Kidney (tissue), 14 donors: ENCODE results near the gene DUSP6. TPM values are rescaled to one million over a fixed set of nuclear protein-coding genes. Genes with fewer than 3 reads are reported as not detected.

ENCODE experiments used
- DNase-seq, 5 donors: peaks; one replicate each; pipeline ENCODE4 v3.0.0-alpha.2; 2013 to 2020
- FAIRE-seq: peaks from 2 replicates; lab custom pipeline; 2012; peaks lifted over from hg19 to GRCh38; lab: Jason Lieb, UNC
- H3K27ac ChIP-seq, 2 donors: one replicate each; pipeline ENCODE4 v1.7.0; 2013; ENCODE audit warnings: low read depth in 2 of 2, low read length in 2 of 2, inconsistent platforms in 1 of 2
- H3K27me3 ChIP-seq: one replicate; pipeline ENCODE4 v1.7.1; 2013; ENCODE audit warnings: low read length, inconsistent platforms; ENCODE audit not compliant: control insufficient read depth, insufficient read depth
- H3K36me3 ChIP-seq, 3 donors: one replicate each; pipeline versions ENCODE4 v1.7.0 to v1.7.1; 2013; ENCODE audit warnings: low read length in 3 of 3, control low read depth in 1 of 3, inconsistent platforms in 1 of 3; ENCODE audit not compliant: insufficient read depth in 3 of 3, control insufficient read depth in 2 of 3
- H3K4me1 ChIP-seq, 3 donors: one replicate each; pipeline versions ENCODE4 v1.7.0 to v1.7.1; 2013; ENCODE audit warnings: low read length in 3 of 3, inconsistent platforms in 1 of 3, low read depth in 1 of 3; ENCODE audit not compliant: control insufficient read depth in 2 of 3, insufficient read depth in 2 of 3
- H3K4me3 ChIP-seq, 3 donors: one replicate each; pipeline versions ENCODE4 v1.7.0 to v1.8.1; 2013; ENCODE audit warnings: low read length in 3 of 3, control low read depth in 1 of 3, inconsistent platforms in 1 of 3
- H3K9ac ChIP-seq, 3 donors: one replicate each; pipeline versions ENCODE4 v1.7.0 to v1.7.1; 2013; ENCODE audit warnings: low read length in 3 of 3, control low read depth in 1 of 3, inconsistent platforms in 1 of 3
- H3K9me3 ChIP-seq, 3 donors: one replicate each; pipeline versions ENCODE4 v1.7.0 to v1.7.1; 2013; ENCODE audit warnings: low read length in 3 of 3, control low read depth in 1 of 3, inconsistent platforms in 1 of 3; ENCODE audit not compliant: control insufficient read depth in 2 of 3, insufficient read depth in 1 of 3
- intact Hi-C: fragments of 100-400 bp; cut with DNase I; formaldehyde crosslinking; loops from one replicate; pipeline ENCODE4 v1.11.1; 2022
- polyA plus RNA-seq: library from polyadenylated mRNA; stranded (reverse); fragments of 350-450 nt; fragmentation: Illumina TruSeq; extraction: RNeasy Lipid Tissue Mini Kit (QIAGEN cat#74804); gene quantifications from one replicate; pipeline ENCODE4 v1.2.3, GENCODE V29; 2014; ENCODE audit warnings: low read depth, low replicate concordance; ENCODE audit not compliant: insufficient read depth
- total RNA-seq: library from RNA; stranded (reverse); fragmentation: NEBNext Ultra II Directional; extraction: Animal tissue kit (Norgen Biotek cat#: 25700); gene quantifications from one replicate; pipeline ENCODE4 v1.2.1, GENCODE V29; 2021
- TF ChIP-seq, protein P1 (sequence below): IDR thresholded peaks from 3 replicates; pipeline ENCODE4 v1.5.1; 2012; ENCODE audit warnings: mild to moderate bottlenecking, moderate library complexity, borderline replicate concordance; ENCODE audit not compliant: insufficient read depth; ENCODE audit errors: extremely low read depth
- donor health status: control.
- donor health status: control.
- donor health status: control.
- donor health status: control.
- donor health status: control.
- donor health status: DM: yes; HTN: yes; CAD: no.
- donor health status: Normal renal cell carcinoma (clear cell type).

DUSP6 gene
- total and polyA plus RNA-seq, 2 donors from 2014 or later = 35.3 to 91.8 TPM

DNA sequence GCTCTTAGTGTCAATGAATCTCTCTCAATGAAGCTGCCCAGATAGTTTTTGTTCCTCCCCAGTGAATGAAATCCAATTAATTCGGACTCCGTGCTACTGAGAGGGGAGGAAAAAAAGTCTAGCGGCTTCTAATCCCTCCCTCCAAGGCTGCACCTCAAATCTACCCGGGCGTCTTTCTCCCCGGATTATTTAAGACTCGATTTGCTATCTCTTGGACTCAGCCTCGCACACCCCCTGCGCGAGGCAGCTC, 134 bp downstream of the DUSP6 start:
- TF ChIP-seq, protein P1, sequence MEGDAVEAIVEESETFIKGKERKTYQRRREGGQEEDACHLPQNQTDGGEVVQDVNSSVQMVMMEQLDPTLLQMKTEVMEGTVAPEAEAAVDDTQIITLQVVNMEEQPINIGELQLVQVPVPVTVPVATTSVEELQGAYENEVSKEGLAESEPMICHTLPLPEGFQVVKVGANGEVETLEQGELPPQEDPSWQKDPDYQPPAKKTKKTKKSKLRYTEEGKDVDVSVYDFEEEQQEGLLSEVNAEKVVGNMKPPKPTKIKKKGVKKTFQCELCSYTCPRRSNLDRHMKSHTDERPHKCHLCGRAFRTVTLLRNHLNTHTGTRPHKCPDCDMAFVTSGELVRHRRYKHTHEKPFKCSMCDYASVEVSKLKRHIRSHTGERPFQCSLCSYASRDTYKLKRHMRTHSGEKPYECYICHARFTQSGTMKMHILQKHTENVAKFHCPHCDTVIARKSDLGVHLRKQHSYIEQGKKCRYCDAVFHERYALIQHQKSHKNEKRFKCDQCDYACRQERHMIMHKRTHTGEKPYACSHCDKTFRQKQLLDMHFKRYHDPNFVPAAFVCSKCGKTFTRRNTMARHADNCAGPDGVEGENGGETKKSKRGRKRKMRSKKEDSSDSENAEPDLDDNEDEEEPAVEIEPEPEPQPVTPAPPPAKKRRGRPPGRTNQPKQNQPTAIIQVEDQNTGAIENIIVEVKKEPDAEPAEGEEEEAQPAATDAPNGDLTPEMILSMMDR = no peak
- intact Hi-C loops = no loop called here
- DNase-seq = no peak
- FAIRE-seq = no peak
- Histone ChIP-seq H3K4me1 (peaks cover 0 to 25% (median 15%) of the 10 kb centered on the region in 3 donors), H3K36me3 (peaks cover 0 to 26% (median 18%) of the 10 kb centered on the region in 3 donors), H3K9ac (peak overlapping the region; percentile 71 to 88 (median 72)), H3K27me3 (no peaks in the 10 kb centered on the region), H3K9me3 (no peaks in the 10 kb centered on the region), H3K27ac (peak overlapping the region; percentile 96 to 99), H3K4me3 (peak overlapping the region; percentile 94 to 98 (median 97))

GRCh38 chr12:89351489-89352241, 636 bp downstream of the DUSP6 start:
- peak overlapping the region; percentile 94 to 98 (median 97) for H3K4me3 ChIP-seq
- TF ChIP-seq, protein P1 = no peak
- peak overlapping the region; percentile 71 to 88 (median 85) for H3K9ac ChIP-seq
- intact Hi-C loops = no loop called here
- H3K27me3 ChIP-seq = no peaks in the 10 kb centered on the region
- peak overlapping the region; percentile 96 to 99 for H3K27ac ChIP-seq
- H3K9me3 ChIP-seq = no peaks in the 10 kb centered on the region
- FAIRE-seq (no peak), DNase-seq (peak; percentile 59 to 87 (median 65))
- H3K36me3 ChIP-seq = peaks cover 0 to 26% (median 18%) of the 10 kb centered on the region in 3 donors
- H3K4me1 ChIP-seq = peaks cover 0 to 20% (median 15%) of the 10 kb centered on the region in 3 donors

GRCh38 chr12:89350630-89351488, 1.4 kb downstream of the DUSP6 start:
- intact Hi-C loops = no loop called here
- TF ChIP-seq, protein P1 = no peak
- Histone ChIP-seq H3K27ac (peak overlapping the region; percentile 96 to 99), H3K36me3 (peaks cover 0 to 26% (median 18%) of the 10 kb centered on the region in 3 donors), H3K9me3 (no peaks in the 10 kb centered on the region), H3K27me3 (no peaks in the 10 kb centered on the region), H3K9ac (peak overlapping the region; percentile 71 to 88 (median 85)), H3K4me3 (peak overlapping the region; percentile 94 to 98 (median 97)), H3K4me1 (peaks cover 3 to 20% (median 14%) of the 10 kb centered on the region in 3 donors)
- FAIRE-seq (no peak), DNase-seq (peak in 2 of 5 donors; percentile 43 to 79)
